Measurements from ENCODE around the gene KIAA2012. TPM values are rescaled to one million over a fixed set of nuclear protein-coding genes. Genes with fewer than 3 reads are reported as not detected.

Gene KIAA2012
- total RNA-seq, 1 donor from 2014 or later = not detected

DNA sequence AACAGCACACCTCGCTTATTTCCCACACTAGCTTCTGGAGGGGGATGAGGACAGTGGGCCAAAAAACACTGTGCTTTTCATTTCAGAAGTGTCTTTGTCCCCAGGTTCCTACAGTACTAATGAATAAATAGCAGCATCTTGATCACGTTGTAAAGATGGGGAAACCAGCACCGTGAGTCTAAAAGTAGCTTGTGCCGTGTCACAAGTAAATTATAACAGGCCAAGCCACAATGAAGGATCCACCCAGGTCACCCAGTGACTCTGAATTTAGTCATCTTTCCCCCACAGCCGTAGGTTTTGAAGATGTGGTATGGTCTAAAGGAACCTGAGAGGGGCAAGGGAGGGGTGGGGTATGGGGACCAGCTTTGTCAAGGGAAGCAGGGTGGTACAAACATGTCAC, 30.6 kb upstream of the KIAA2012 start:
- DNase-seq (ENCODE audit: low read depth, low spot score) = no peak

DNA sequence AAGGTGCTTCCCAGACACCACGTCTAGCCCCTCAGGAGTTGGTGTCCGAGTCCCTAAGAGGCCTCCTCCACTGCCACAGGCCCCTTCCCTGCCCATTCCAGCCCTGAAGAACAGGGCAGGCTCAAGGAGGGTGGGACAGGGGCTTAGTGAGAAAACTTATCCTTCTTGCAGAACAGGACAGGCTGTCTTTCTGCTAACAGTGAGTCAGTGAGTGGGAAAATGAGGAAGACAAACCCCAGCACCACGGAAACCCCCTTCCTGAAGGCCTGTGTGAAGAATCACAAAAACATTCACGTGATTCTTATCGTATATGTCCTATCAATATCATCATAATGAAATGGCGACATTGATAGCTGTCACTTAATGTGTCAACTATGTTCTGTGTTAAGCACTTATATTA, 29.6 kb upstream of the KIAA2012 start:
- DNase-seq (ENCODE audit: low read depth, low spot score) = no peak

DNA sequence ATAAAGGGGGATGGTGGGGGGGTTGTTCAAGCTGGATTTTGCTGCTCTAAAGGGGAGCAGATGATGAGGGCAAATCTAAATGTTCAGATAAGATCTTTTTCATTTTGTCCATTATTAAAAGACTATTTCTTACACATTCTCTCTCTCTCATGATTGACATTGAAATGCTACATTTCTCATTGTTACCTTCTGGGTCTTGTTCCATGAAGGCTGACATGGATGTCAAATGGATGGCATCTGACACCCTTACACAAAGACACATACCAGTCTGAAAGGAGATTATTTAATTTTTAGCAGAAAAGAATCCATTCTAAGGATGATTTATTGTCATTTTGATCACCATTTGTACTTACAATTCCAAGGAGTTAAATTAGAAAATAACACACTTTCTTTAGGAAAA, 28.3 kb upstream of the KIAA2012 start:
- DNase-seq (ENCODE audit: low read depth, low spot score) = no peak

DNA sequence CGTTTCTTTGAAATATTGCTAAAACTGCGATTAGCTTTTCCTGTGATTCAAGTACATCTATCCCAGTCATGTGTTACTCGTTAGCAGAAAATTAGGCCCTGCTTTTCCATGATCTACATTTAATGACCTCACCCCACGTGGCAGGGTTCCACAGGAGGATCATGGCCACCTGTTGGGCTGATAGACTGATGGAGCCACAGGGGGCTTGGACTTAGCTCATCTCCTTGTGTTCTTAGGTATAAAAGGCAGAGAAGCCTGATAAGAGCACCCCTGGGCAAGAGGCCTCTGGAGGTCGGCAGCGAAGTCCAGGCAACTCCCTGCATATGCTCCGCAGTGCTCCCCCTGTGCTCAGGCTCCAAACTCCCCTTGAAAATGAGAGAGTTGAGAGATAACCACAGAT, 26.5 kb upstream of the KIAA2012 start:
- no peak for DNase-seq (ENCODE audit: low read depth, low spot score)

DNA sequence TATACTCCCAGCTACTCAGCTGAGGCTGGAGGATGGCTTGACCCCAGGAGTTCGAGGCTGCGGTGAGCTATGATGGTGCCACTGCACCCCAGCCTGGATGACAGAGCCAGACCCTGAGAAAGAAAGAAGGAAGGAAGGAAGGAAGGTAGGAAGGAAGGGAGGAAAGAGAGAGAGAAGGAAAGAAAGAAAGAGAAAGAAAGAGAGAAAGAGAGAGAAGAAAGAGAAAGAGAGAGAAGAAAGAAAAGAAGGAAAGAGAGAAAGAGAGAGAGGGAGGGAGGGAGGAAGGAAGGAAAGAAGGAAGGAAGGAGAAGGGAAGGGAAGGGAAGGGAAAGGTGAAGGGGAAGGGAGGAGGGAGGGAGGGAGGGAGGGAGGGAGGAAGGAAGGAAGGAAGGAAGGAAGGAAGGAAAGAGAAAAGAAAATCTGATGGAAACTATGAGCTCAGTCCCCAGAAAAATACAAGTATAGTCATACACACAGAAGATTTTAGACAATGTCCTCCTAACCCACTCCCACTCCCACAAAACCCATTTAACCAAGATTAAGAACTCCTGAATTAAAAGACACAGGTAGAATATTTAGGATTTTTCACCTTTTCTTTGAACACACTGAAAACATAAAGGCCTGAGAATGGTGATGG, 23.8 kb upstream of the KIAA2012 start:
- no peak for DNase-seq (ENCODE audit: low read depth, low spot score)

DNA sequence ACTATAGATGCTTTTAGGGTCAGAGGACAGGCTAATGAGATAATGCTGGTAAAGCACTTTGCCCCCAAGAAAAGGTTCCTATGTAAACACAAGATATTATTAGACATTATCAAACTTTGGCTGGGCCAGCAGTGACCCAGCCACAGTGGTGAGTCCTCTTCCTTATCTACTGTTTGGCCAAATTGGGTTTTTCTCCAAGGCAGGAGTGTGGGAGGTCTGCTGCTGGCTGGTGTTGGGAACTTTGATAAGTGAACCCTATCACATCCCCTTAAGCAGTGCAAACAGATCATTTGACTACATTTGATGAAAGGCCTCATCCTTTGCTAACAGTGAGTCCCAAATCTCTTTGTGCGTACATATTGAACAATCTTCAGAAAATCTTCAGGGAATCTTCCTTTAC, 23.2 kb upstream of the KIAA2012 start:
- no peak for DNase-seq (ENCODE audit: low read depth, low spot score)

DNA sequence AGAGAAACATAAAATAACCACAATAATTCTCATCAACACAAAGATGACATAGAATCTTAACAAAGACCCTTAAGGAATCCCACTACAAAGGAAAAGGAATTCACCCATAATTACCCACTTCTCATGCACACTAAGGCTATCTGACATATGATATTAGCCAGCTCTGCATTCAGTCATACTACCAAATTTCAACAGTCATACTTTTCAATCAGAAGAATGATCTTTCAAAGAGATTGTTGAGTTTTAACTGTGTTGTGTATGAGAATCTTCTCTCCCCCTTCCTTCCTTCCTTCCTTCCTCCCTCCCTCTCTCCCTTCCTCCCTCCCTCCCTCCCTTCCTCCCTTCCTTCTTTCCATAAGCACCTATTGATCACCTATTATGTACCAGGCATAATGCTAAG, 22.4 kb upstream of the KIAA2012 start:
- no peak for DNase-seq (ENCODE audit: low read depth, low spot score)

DNA sequence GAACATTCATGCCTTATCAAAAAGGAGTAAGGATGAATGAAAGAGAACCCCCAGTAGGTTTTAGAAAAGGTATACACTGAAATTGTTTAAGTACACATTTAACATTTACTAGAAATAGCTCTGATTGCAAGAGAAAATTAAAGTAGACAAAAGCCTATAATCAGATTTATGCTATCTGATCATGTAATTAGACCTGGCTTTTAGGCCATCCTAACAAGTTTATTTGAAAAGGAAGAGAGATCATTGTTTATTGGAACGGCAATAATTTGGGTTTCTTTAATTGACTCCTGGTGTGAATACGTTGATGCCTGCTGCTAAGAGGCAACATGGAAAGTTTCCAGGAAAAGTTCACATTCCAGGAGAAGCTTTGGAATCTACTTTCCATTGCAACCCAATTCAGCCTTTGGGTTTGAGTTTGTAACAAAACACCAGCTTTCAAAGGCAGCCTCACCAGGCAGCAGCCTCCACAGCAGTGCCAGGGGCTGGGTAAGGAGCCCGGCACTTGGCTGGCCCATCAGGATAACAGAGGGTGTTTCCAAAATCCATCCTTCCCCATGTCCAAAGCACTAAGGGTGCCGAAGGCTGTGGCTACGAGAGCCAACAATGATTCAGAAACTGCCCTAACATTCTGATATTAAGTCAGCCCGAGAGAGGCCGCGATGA, 21.4 kb upstream of the KIAA2012 start:
- DNase-seq (ENCODE audit: low read depth, low spot score) = no peak

DNA sequence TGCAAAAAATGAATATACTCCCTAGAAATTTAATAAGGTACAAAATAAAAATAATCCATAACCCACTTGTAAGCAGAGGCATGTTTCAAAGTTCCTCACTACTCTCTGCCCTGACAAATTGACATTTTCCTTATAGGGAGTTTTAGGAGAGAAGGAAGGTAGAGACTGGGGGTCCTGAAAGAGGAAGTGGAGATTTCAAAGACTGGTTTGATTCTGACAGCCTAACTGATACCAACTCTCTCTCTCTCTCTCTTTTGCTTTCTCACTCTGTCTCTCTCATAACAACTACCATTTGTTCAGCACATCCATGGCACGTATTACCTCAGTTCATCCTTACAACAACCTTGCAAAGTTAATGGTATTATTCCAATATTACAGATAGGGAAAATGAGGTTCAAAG, 20.8 kb upstream of the KIAA2012 start:
- DNase-seq (ENCODE audit: low read depth, low spot score) = no peak

DNA sequence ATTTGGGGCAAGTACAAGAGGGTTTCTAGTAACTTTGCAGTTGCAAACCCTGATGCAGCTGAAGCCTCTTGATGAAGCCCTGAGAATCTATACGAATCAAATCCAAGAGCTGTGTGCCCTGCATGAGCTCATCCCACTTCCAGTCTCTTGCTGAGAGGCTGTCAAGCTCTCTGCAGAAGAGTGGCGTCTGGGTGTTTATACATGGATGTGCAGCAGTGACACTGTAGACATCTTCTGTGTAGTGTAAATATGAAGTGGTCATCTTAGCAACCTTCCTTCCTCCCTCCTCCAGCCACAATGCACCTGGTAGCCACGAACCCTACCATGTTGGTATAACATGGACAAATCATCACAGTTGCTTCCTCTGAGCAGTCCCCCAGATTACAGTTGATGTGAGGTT, 18.4 kb upstream of the KIAA2012 start:
- DNase-seq (ENCODE audit: low read depth, low spot score) = no peak

DNA sequence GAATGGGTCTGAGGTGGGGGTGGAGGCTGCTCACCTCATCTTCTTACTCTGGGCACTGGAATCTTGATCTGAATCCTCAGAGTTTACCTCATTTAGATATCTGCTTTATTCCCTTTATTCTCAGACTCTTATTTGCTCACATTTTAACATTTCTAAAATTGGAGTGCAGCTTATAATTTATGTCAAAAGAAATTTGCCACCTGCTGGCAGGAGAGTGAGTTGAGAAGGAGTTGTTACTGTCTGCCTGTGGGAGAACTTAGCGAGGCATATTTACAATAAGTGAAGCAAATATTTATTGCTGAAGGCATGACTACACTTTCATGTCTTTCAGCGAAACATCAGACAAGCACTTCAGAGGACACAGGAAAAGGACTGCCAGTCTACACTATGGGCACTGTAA, 16.4 kb upstream of the KIAA2012 start:
- DNase-seq (ENCODE audit: low read depth, low spot score) = no peak

DNA sequence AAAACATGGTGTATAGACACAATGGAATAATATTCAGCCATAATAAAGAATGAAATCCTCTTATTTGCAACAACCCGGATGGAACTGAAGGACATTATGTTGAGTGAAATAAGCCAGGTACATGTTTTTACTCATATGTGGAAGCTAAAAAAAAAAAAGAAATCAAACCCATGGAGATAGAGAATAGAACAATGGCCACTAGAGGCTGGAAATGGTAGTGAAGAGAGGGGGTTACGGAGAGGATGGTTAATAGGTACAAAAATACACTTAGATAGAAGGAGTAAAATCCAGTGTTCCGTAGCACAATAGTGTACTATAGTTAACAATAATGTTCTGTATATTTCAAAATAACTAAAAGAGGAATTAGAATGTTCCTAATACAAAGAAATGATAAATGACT, 12.8 kb upstream of the KIAA2012 start:
- no peak for DNase-seq (ENCODE audit: low read depth, low spot score)

DNA sequence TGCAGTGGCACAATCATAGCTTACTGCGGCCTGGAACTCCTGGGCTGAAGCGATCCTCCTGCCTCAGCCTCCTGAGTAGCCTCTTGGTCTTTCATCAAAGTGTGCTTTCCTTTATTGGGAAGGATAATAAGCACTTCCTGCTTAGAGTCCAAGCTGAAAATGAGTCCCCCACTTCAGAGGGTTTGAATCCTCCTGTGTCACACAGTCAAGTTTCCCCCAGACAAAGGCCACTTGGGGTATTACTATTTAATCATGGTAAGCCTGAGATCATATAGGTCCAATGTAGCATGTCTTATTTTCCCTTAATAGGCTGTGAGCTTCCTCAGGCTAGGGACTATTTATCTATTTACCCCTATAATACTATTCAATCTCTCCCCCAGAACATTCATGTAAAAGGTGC, 11.4 kb upstream of the KIAA2012 start:
- DNase-seq (ENCODE audit: low read depth, low spot score) = no peak

DNA sequence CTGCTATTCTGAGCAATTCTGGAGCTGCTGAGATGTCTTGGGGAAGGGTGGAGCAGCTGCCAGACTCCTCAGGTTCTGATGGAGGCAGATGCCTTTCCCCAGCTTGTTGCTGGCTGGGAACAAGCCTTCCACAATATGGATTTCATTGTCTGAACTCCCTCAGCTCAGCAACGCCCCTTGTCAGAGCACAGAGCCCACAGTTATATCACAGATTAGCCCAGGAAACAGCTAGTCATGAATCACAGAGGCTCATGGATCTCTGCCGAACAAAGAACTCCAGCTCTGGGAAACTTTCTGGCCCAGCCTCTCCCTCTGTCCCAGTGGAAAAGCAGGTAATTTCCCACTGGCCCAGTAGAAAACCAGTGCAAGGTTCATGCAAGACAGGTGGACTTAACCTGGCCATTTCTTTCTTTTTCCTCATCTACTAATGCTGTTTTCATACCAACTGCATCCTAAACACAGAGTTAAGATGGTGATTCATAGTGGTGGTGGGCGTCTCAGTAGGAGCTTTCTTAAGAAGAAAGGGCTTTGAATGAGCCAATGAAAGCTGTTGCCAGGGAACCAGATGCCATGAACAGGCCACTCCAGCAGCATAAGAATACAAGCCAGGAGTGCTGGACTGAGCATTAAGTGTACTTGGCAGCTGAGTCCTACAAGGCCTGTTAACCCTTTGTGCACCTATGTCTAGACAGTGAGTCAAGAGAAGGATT, 8.7 kb upstream of the KIAA2012 start:
- no peak for DNase-seq (ENCODE audit: low read depth, low spot score)

DNA sequence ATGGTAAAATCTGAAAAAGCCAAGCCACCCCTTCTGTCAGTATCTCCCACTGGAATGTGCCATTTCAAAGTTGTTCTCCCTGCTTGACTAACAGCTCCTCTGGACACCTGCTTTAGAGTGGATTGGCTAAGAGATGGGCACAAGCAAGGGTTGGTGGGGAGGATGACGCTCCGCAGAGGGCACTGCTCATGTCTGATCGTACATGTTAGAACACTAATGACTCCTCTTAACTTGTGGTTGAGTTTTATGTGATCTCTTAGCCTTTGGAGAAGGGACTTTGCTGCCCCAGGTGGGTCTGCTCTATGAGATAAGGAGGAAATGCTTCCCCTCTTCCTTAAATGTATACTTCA, 8.2 kb upstream of the KIAA2012 start:
- no peak for DNase-seq (ENCODE audit: low read depth, low spot score)

DNA sequence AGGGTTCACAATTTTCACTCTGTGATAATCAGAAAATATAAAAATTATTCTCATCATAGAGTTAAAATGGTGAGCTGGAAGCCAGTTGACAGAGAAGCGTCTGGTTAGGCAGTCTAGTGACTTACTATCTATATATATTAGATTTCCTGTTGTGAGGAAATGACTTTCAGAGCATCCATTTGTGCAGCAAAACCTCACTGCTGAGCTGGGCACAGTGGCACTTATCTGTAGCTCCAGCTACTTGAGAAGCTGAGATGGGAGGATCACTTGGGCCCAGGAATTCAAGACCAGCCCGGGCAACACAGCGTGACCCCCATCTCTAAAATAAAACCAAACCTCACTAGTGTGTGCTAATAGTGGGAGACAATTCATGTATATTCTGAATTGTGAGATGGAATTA, 7.2 kb upstream of the KIAA2012 start:
- DNase-seq (ENCODE audit: low read depth, low spot score) = no peak

DNA sequence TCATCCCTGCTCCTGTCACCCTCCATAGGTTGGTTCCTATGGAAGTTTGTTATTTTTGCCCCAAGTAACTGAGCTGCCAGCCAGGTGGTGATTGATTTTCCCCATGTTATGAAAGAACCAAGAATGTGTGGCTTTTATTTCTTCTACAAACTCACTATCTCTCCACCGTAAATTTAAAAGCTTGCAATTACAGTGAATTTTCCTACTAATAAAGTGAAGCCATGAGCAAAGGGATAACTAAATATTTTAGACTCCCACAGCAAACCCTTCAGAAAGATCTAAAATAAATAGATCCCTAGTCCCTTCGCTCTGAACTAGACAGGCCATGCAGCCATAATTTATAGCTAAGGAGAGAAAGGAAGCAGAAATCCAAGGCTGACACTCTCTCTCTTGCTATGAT, 6.2 kb upstream of the KIAA2012 start:
- DNase-seq (ENCODE audit: low read depth, low spot score) = no peak

DNA sequence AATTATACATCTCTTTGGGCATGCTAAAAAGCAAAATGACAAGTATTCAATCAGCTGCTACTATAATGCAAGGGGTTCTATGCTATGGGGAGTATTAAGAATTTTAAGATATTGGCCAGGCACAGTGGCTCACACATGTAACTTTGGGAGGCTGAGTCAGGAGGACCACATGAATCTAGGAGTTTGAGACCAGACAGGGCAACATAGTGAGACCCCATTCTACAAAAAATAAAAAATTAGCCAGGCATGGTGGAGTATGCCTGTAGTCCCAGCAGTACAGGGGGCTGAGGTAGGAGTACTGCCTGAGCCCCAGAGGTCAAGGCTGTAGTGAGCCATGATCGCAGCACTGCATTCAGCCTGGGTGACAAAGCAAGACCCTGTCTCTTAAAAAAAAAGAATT, 5.5 kb upstream of the KIAA2012 start:
- no peak for DNase-seq (ENCODE audit: low read depth, low spot score)

DNA sequence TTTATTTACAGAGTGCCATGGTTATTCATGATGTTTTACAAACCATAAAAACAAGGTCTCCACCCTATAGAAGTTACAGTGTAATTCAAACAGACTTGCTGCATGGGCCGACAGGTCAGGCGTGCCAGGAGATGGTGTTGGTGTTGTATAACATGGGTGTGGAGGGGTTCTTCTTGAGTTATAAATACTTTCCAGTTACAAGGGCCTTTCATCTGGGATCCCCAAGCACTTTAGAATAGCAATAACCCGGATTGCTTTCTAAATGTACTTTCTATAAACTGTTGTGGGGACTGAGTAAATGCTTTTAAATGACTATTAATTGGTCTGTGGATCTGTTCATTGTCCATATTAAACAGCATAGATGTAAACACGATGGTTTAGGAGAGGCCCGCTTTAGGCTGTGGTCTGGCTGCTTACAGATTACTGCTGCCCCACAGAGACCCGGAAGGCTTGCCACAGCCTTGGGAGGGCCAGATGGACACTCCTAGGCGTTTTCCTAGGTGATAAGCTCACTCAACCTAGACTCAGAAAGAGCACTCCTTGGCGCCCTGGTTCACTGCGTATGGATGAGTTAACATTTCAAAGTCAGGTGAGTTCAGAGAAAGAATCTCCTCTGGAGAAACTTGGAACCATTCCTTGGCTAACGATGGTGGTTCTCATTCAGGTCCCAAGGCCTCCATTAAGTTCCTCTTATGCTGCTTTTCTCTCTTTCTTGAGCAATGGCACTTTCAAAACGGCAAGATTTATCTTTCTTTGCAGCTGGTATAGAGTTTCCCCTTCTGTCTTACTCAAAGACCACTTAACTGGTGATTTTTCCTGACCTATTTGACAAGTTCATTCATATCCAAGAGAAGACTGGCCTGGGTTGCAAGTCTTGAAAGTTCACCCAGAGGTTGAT, 3.6 kb upstream of the KIAA2012 start:
- no peak for DNase-seq (ENCODE audit: low read depth, low spot score)

DNA sequence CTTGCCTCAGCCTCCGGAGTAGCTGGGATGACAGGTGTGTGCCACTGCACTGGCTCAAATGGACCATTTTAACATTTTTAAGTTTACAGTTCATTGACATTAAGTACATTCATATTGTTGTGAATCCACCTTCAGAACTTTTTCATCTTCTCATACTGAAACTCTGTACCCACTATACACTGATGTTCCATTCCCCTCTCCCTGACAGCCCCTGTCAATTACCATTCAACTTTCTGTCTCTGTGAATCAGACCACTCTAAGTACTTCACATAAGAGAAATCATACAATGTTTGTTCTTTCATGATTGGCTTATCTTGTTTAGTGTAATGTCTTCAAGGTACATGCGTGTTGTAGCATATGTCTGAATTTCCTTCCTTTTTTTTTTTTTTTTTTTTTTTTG, 1.9 kb upstream of the KIAA2012 start:
- DNase-seq (ENCODE audit: low read depth, low spot score) = no peak

DNA sequence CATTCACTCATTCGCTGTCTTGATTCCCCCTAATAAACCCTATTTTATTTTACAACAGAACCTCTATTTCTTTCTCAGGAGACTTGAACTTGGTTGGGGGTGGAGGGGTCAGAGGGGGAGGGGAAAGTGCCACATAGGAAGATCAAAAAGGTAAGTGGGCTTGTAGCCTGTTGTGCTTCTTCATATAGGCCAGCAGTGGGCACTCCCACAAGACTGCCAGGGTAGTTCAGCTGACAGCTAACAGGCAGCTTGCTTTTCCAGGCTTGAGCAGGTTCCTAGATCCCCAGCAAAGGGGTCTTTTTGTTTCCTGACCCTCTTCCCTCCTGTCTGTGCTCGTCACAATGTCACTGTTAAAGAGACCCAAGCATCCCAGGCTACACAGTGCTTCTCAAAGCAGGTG, 829 bp upstream of the KIAA2012 start:
- no peak for DNase-seq (ENCODE audit: low read depth, low spot score)

DNA sequence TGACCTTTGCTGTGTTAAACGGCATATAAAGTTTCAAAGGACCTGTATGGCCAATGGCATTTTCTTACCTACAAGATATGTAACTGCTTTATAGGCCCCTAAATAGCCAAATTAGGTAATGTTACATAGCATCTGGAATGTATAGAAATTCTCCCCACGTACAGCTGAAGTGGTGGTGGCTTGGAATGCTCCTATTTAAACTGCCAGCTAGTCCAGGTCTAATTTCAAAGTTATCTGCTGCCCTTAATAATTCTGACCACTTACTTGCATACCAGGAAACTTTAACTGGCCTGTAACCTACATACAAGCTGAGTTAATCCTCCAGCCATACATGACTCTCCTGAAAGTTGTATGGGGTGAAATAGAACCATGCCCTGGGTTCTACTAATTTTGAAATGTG, 1.3 kb downstream of the KIAA2012 start:
- DNase-seq (ENCODE audit: low read depth, low spot score) = no peak
